SK-N-SH (cell line): ENCODE data around the gene SRXN1.

Experiments used
- CTCF ChIP-seq: fragments of 200-600 bp; sonication (generic); IDR thresholded peaks from 2 replicates; pipeline ENCODE4 v1.6.1; 2017; ENCODE audit warnings: antibody characterized with exemption, mild to moderate bottlenecking, moderate library complexity
- IRF3 ChIP-seq: fragments of 150-350 bp; IDR thresholded peaks from 2 replicates; pipeline ENCODE4 v1.6.1; 2016; ENCODE audit warnings: mild to moderate bottlenecking, low read depth, low read length
- JUND ChIP-seq: IDR thresholded peaks from 2 replicates; pipeline ENCODE4 v1.4.0; 2012
- MAX ChIP-seq: IDR thresholded peaks from 2 replicates; pipeline ENCODE4 v1.4.0; 2012; ENCODE audit warnings: low read depth
- MXI1 ChIP-seq: IDR thresholded peaks from 2 replicates; pipeline ENCODE4 v1.6.1; 2012; ENCODE audit warnings: mild to moderate bottlenecking, low read depth, low read length, improper control_type of control experiment
- POLR2AphosphoS5 ChIP-seq: IDR thresholded peaks from 2 replicates; pipeline ENCODE4 v1.6.1; 2012; ENCODE audit warnings: low read depth, low read length
- RAD21 ChIP-seq: IDR thresholded peaks from 2 replicates; pipeline ENCODE4 v1.6.1; 2012; ENCODE audit warnings: mild to moderate bottlenecking, low read length
- REST ChIP-seq: IDR thresholded peaks from 2 replicates; pipeline ENCODE4 v1.6.1; 2012; ENCODE audit warnings: mild to moderate bottlenecking, low read depth, low read length, moderate library complexity
- TAF1 ChIP-seq: IDR thresholded peaks from 2 replicates; pipeline ENCODE4 v1.6.1; 2012; ENCODE audit warnings: low read depth, mild to moderate bottlenecking, low read length, moderate library complexity, borderline replicate concordance
- TEAD4 ChIP-seq: IDR thresholded peaks from 2 replicates; pipeline ENCODE4 v1.4.0; 2012; ENCODE audit warnings: mild to moderate bottlenecking, borderline replicate concordance; ENCODE audit not compliant: insufficient read depth
- USF1 ChIP-seq: IDR thresholded peaks from 2 replicates; pipeline ENCODE4 v1.4.0; 2012; ENCODE audit warnings: low read depth, borderline replicate concordance
- USF2 ChIP-seq: fragments of 150-350 bp; IDR thresholded peaks from 2 replicates; pipeline ENCODE4 v1.6.1; 2017; ENCODE audit warnings: antibody characterized with exemption, low read length, low read depth, borderline replicate concordance

GRCh38 chr20:699342-699741 is 46.3 kb upstream of the SRXN1 start:
- TF ChIP-seq CTCF: no peak
- TF ChIP-seq USF1: no peak
- TF ChIP-seq MAX: no peak
- TF ChIP-seq TAF1: no peak
- no peak for TF ChIP-seq RAD21
- TF ChIP-seq JUND: no peak
- TF ChIP-seq REST: no peak
- no peak for TF ChIP-seq POLR2AphosphoS5
- TF ChIP-seq MXI1: no peak
- no peak for TF ChIP-seq USF2
- no peak for TF ChIP-seq IRF3
- no peak for TF ChIP-seq TEAD4
